PC-9 (cell line): ENCODE data around the gene FOXP3. TPM values are rescaled to one million over a fixed set of nuclear protein-coding genes. Genes with fewer than 3 reads are reported as not detected.

Experiments
- BruUV-seq: library from RNA; stranded (reverse); fragments of 400-500 nt; replicated peaks from 2 replicates; lab custom pipeline; 2021; lab: Mats Ljungman, UMichigan
- CTCF ChIA-PET: fragments of 300-600 bp; sonication (Branson Sonifier 250); formaldehyde crosslinking; loops from one replicate; lab custom pipeline; 2022; ENCODE audit warnings: antibody characterized with exemption; lab: Charles Lee
- POLR2A ChIA-PET: fragments of 300-600 bp; sonication (Branson Sonifier 250); formaldehyde crosslinking; loops from one replicate; lab custom pipeline; 2022; ENCODE audit warnings: antibody characterized with exemption; ENCODE audit not compliant: unreplicated experiment; lab: Charles Lee
- DNase-seq, 2 experiments: peaks; one replicate each; pipeline versions ENCODE4 v3.0.0 to v3.0.0-alpha.2; 2015 to 2022; ENCODE audit warnings: mixed read lengths in 1 of 2
- H2AFZ ChIP-seq: fragments of 200-600 bp; sonication (generic); 2 replicates; pipeline ENCODE4 v1.8.1; 2017; ENCODE audit warnings: antibody characterized with exemption
- H3F3A ChIP-seq: fragments of 200-600 bp; sonication (generic); 2 replicates; pipeline ENCODE4 v1.8.1; 2017; ENCODE audit warnings: antibody characterized with exemption, mild to moderate bottlenecking, low read depth; ENCODE audit not compliant: insufficient read depth
- H3K27ac ChIP-seq: fragments of 200-600 bp; sonication (generic); 2 replicates; pipeline ENCODE4 v1.6.1; 2016; ENCODE audit warnings: mixed run types
- H3K27me3 ChIP-seq: fragments of 200-600 bp; sonication (generic); 2 replicates; pipeline ENCODE4 v1.6.1; 2016; ENCODE audit warnings: low read depth, mixed run types; ENCODE audit not compliant: insufficient read depth
- H3K36me3 ChIP-seq: fragments of 200-600 bp; sonication (generic); 2 replicates; pipeline ENCODE4 v1.6.1; 2016; ENCODE audit warnings: low read depth, mixed run types
- H3K4me1 ChIP-seq: fragments of 200-600 bp; sonication (generic); replicated peaks from 2 replicates; pipeline ENCODE4 v1.6.1; 2016; ENCODE audit warnings: mixed run types; ENCODE audit not compliant: insufficient read depth
- H3K4me2 ChIP-seq: fragments of 200-600 bp; sonication (generic); 2 replicates; pipeline ENCODE4 v1.6.1; 2017; ENCODE audit warnings: mixed run types
- H3K4me3 ChIP-seq: fragments of 200-600 bp; sonication (generic); 2 replicates; pipeline ENCODE4 v1.6.1; 2016; ENCODE audit warnings: mixed run types
- H3K79me2 ChIP-seq: fragments of 200-600 bp; sonication (generic); 2 replicates; pipeline ENCODE4 v1.6.1; 2017; ENCODE audit warnings: low read depth, mixed run types
- H3K9me2 ChIP-seq: fragments of 200-600 bp; sonication (generic); 2 replicates; pipeline ENCODE4 v1.8.1; 2017; ENCODE audit warnings: mild to moderate bottlenecking; ENCODE audit not compliant: insufficient read depth
- H3K9me3 ChIP-seq: fragments of 200-600 bp; sonication (generic); 2 replicates; pipeline ENCODE4 v1.8.1; 2016; ENCODE audit warnings: low read depth; ENCODE audit not compliant: insufficient read depth
- H4K20me1 ChIP-seq: fragments of 200-600 bp; sonication (generic); 2 replicates; pipeline ENCODE4 v1.8.1; 2017; ENCODE audit not compliant: insufficient read depth
- EZH2 ChIP-seq: fragments of 200-600 bp; sonication (generic); IDR thresholded peaks from 2 replicates; pipeline ENCODE4 v1.8.0; 2017; ENCODE audit warnings: antibody characterized with exemption, low read depth
- intact Hi-C: fragments of 100-400 bp; cut with micrococcal nuclease; formaldehyde crosslinking; loops from one replicate; pipeline ENCODE4 v1.10.0; 2022; ENCODE audit not compliant: unreplicated experiment
- total RNA-seq: library from RNA; stranded (reverse); gene quantifications from 2 replicates; pipeline ENCODE4 v1.2.3, GENCODE V29; 2021
- TF ChIP-seq, protein P1 (sequence below): fragments of 200-600 bp; sonication (generic); conservative IDR thresholded peaks from 2 replicates; pipeline ENCODE4 v1.6.1; 2017; ENCODE audit warnings: mixed run types, antibody characterized with exemption, mild to moderate bottlenecking, moderate library complexity

The FOXP3 gene
- total RNA-seq, 1 experiment from 2014 or later = not detected

DNA sequence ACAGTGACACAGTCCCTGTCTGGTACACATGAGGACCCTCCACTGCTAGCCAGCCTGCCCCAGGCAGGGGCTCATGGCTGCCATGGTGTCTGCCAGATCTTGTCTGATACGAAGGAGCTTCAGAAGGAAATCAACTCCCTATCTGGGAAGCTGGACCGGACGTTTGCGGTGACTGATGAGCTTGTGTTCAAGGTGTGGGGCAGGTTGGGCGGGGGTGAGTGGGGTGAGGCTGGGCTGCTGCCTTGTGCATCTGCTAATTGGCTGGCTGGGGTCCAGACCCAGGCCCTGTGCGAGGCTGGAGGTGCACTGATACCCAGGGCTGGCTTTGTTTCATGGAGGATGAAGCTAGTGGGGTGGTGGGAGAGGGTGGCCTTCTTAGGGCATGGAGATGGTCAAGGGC, 15.4 kb downstream of the FOXP3 start:
- H3F3A ChIP-seq = no peaks in the 10 kb centered on the region
- CTCF ChIA-PET = interaction anchor here (0.7 kb wide), 1 partner anchor 9 kb away, joined by 7 read pairs; no protein-coding TSS in a partner anchor
- no peak overlapping the region for H3K4me3 ChIP-seq
- H3K4me2 ChIP-seq = no peak overlapping the region
- POLR2A ChIA-PET = no interaction called here
- H3K9me3 ChIP-seq = no peaks in the 10 kb centered on the region
- H3K9me2 ChIP-seq = no peaks in the 10 kb centered on the region
- no peaks in the 10 kb centered on the region for H3K4me1 ChIP-seq
- H2AFZ ChIP-seq = no peak overlapping the region
- intact Hi-C loops = no loop called here
- no peaks in the 10 kb centered on the region for H3K79me2 ChIP-seq
- TF ChIP-seq, protein P1, sequence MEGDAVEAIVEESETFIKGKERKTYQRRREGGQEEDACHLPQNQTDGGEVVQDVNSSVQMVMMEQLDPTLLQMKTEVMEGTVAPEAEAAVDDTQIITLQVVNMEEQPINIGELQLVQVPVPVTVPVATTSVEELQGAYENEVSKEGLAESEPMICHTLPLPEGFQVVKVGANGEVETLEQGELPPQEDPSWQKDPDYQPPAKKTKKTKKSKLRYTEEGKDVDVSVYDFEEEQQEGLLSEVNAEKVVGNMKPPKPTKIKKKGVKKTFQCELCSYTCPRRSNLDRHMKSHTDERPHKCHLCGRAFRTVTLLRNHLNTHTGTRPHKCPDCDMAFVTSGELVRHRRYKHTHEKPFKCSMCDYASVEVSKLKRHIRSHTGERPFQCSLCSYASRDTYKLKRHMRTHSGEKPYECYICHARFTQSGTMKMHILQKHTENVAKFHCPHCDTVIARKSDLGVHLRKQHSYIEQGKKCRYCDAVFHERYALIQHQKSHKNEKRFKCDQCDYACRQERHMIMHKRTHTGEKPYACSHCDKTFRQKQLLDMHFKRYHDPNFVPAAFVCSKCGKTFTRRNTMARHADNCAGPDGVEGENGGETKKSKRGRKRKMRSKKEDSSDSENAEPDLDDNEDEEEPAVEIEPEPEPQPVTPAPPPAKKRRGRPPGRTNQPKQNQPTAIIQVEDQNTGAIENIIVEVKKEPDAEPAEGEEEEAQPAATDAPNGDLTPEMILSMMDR = no peak
- no peak for TF ChIP-seq EZH2
- no peaks in the 10 kb centered on the region for H4K20me1 ChIP-seq
- no peaks in the 10 kb centered on the region for H3K36me3 ChIP-seq
- no peak overlapping the region for H3K27ac ChIP-seq
- H3K27me3 ChIP-seq = no peaks in the 10 kb centered on the region
- DNase-seq = no peak
- no TSS peak for BruUV-seq

- CTCF ChIA-PET = interaction anchor here (0.7 kb wide), 1 partner anchor 10 kb away, joined by 7 read pairs; no protein-coding TSS in a partner anchor
Measured at GRCh38 chrX:49247916-49248811, 16.3 kb downstream of the FOXP3 start.

GRCh38 chrX:49247346-49247745, 17.2 kb downstream of the FOXP3 start:
- Histone ChIP-seq H3K79me2 (no peaks in the 10 kb centered on the region), H3F3A (no peaks in the 10 kb centered on the region), H2AFZ (no peak overlapping the region), H3K27me3 (no peaks in the 10 kb centered on the region), H3K4me3 (no peak overlapping the region), H3K9me2 (no peaks in the 10 kb centered on the region), H3K4me1 (no peaks in the 10 kb centered on the region), H4K20me1 (no peaks in the 10 kb centered on the region), H3K9me3 (no peaks in the 10 kb centered on the region), H3K4me2 (no peak overlapping the region), H3K36me3 (no peaks in the 10 kb centered on the region), H3K27ac (no peak overlapping the region)
- intact Hi-C loops = no loop called here
- TF ChIP-seq, protein P1 = no peak
- TF ChIP-seq EZH2 = no peak
- DNase-seq = no peak
- BruUV-seq = no TSS peak
- ChIA-PET CTCF (no interaction called here), POLR2A (no interaction called here)

More at GRCh38 chrX:49247916-49248811, 16.3 kb downstream of the FOXP3 start:
- no peaks in the 10 kb centered on the region for H3K4me1 ChIP-seq
- H3K9me3 ChIP-seq = no peaks in the 10 kb centered on the region
- TF ChIP-seq, protein P1 = no peak
- no peak for TF ChIP-seq EZH2
- intact Hi-C loops = no loop called here
- H3K27ac ChIP-seq = no peak overlapping the region
- POLR2A ChIA-PET = no interaction called here
- no peaks in the 10 kb centered on the region for H3K79me2 ChIP-seq
- H3F3A ChIP-seq = no peaks in the 10 kb centered on the region
- H4K20me1 ChIP-seq = no peaks in the 10 kb centered on the region
- no TSS peak for BruUV-seq
- no peak for DNase-seq
- H3K36me3 ChIP-seq = no peaks in the 10 kb centered on the region
- no peak overlapping the region for H2AFZ ChIP-seq
- no peaks in the 10 kb centered on the region for H3K9me2 ChIP-seq
- H3K4me2 ChIP-seq = no peak overlapping the region
- no peaks in the 10 kb centered on the region for H3K27me3 ChIP-seq
- H3K4me3 ChIP-seq = no peak overlapping the region
